Measurements from ENCODE around the gene CFD. TPM values are rescaled to one million over a fixed set of nuclear protein-coding genes. Genes with fewer than 3 reads are reported as not detected.

Gene CFD
- total and polyA plus RNA-seq, 4 donors: 4.5 to 20.2 (median 13.6) TPM

DNA sequence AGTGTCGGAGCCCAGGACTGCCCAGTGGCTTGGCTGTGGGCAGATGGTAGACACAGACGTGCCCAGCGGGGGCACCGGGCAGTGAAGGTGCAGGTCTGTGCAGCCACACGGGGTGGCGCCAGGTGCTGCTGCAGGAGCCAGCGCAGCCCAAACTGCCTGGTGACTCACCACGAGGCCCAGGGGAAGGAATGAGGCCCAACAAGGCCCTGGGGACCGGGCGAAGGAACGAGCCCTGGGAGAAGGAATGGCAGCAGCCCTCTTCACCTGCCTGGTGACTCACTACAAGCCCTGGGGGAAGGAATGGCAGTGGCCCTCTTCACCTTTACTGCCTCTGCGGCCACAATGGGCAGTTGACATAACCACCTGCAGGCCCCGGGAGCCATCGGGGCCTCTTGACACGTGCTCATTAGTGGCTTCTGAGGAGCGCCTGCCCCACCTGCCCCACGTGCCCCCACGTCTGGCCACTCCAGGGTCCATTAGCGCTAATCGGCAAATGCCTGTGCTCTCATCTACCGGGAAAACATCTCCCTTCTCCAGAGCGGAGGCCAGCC, 24.3 kb downstream of the CFD start:
- whole genome bisulfite sequencing: 95% methylated on average over 22 of the region's 22 CpGs
- H3K4me3 ChIP-seq (ENCODE audit: low read depth in 1 of 3, low read length in 3 of 3): no peak overlapping the region
- H3K9ac ChIP-seq (ENCODE audit: low read depth in 1 of 2, low read length in 2 of 2): no peak overlapping the region
- no peaks in the 10 kb centered on the region for H3K27me3 ChIP-seq (ENCODE audit: control insufficient read depth in 4 of 4, insufficient read depth in 4 of 4, low read length in 3 of 4)
- H3K4me1 ChIP-seq (ENCODE audit: control insufficient read depth in 4 of 4, insufficient read depth in 4 of 4, low read length in 3 of 4): no peaks in the 10 kb centered on the region
- H3K36me3 ChIP-seq (ENCODE audit: control insufficient read depth in 4 of 4, insufficient read depth in 3 of 4, low read depth in 1 of 4, low read length in 3 of 4): peaks cover 0 to 62% (median 19%) of the 10 kb centered on the region in 4 donors
- no peaks in the 10 kb centered on the region for H3K9me3 ChIP-seq (ENCODE audit: control insufficient read depth in 4 of 4, low read length in 3 of 4)
- no peak for DNase-seq (ENCODE audit: low spot score)
- TF ChIP-seq FOXA2 (IDR thresholded peaks at IDR 0.05) (no peak), EGR1 (IDR thresholded peaks at IDR 0.05; ENCODE audit: low read depth in 2 of 2) (no peak), ZBTB33 (IDR thresholded peaks at IDR 0.05) (no peak), RXRA (IDR thresholded peaks at IDR 0.05) (no peak), RAD21 (IDR thresholded peaks at IDR 0.05) (no peak), FOXA1 (IDR thresholded peaks at IDR 0.05) (no peak), TAF1 (conservative IDR thresholded peaks at IDR 0.05) (no peak), HNF4G (IDR thresholded peaks at IDR 0.05) (no peak), REST (IDR thresholded peaks at IDR 0.05) (no peak), GABPA (IDR thresholded peaks at IDR 0.05 in 1 of 2, conservative IDR thresholded peaks at IDR 0.05 in 1 of 2) (no peak), YY1 (IDR thresholded peaks at IDR 0.05) (no peak), HNF4A (conservative IDR thresholded peaks at IDR 0.05) (no peak), SP1 (IDR thresholded peaks at IDR 0.05) (no peak), NR2F2 (IDR thresholded peaks at IDR 0.05) (no peak), JUND (IDR thresholded peaks at IDR 0.05) (no peak)
- TF ChIP-seq, protein P1, sequence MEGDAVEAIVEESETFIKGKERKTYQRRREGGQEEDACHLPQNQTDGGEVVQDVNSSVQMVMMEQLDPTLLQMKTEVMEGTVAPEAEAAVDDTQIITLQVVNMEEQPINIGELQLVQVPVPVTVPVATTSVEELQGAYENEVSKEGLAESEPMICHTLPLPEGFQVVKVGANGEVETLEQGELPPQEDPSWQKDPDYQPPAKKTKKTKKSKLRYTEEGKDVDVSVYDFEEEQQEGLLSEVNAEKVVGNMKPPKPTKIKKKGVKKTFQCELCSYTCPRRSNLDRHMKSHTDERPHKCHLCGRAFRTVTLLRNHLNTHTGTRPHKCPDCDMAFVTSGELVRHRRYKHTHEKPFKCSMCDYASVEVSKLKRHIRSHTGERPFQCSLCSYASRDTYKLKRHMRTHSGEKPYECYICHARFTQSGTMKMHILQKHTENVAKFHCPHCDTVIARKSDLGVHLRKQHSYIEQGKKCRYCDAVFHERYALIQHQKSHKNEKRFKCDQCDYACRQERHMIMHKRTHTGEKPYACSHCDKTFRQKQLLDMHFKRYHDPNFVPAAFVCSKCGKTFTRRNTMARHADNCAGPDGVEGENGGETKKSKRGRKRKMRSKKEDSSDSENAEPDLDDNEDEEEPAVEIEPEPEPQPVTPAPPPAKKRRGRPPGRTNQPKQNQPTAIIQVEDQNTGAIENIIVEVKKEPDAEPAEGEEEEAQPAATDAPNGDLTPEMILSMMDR (IDR thresholded peaks at IDR 0.05; ENCODE audit: low read depth, low read length, missing input control): no peak
- TF ChIP-seq, protein P2, sequence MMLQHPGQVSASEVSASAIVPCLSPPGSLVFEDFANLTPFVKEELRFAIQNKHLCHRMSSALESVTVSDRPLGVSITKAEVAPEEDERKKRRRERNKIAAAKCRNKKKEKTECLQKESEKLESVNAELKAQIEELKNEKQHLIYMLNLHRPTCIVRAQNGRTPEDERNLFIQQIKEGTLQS (IDR thresholded peaks at IDR 0.05): no peak
- TF ChIP-seq, protein P3, sequence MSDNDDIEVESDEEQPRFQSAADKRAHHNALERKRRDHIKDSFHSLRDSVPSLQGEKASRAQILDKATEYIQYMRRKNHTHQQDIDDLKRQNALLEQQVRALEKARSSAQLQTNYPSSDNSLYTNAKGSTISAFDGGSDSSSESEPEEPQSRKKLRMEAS (IDR thresholded peaks at IDR 0.05): no peak
- H3K27ac ChIP-seq (ENCODE audit: low read depth in 1 of 2, low read length in 2 of 2): no peak overlapping the region
